Measurements from ENCODE around the gene NCCRP1. TPM values are rescaled to one million over a fixed set of nuclear protein-coding genes. Genes with fewer than 3 reads are reported as not detected.

Gene NCCRP1
- total and polyA plus RNA-seq, 2 donors (not counting 3 experiments of a cell fraction or from before 2014, with no cell fraction given): 0.06 TPM; not detected in 1

DNA sequence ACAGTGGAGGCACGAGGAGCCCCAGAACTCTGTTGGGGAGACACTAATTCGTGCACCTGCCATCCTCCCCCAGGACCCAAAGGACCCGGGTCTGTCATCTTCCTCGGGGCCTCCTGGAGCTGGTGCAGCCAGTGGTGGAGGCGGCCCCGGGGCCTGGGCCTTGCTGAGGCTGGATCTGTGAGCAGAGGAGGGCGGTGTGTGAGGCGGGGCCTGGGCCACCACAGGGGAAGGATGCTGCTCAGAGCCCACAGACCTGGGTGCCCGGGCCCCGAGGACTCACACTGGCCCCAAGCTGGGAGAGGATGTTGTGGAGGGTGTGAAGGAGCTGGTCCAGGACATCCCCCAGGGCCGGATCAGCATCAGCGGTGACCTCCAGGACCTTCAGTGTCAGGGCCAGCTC is 39.8 kb downstream of the NCCRP1 start:
- H3K4me2 ChIP-seq (ENCODE audit: insufficient read depth, low read length): no peak overlapping the region
- H3K9me3 ChIP-seq (replicated peaks; ENCODE audit: control insufficient read depth, insufficient read depth, low read length): no peaks in the 10 kb centered on the region
- no peak overlapping the region for H3K9ac ChIP-seq (replicated peaks; ENCODE audit: extremely low read depth, insufficient read depth, low read length)
- H3K4me1 ChIP-seq (ENCODE audit: control insufficient read depth, extremely low read depth, insufficient read depth, low read length): no peaks in the 10 kb centered on the region
- no peak overlapping the region for H3K4me3 ChIP-seq (replicated peaks in 1 of 3; ENCODE audit: insufficient read depth in 1 of 3, low read depth in 1 of 3, low read length in 3 of 3)
- H4K20me1 ChIP-seq (replicated peaks; ENCODE audit: control insufficient read depth, extremely low read depth, insufficient read depth, low read length): no peaks in the 10 kb centered on the region
- BruUV-seq (replicated peaks): no TSS peak
- ChIA-PET CTCF (interaction anchor here (0.7 kb wide), 1 partner anchor 16 kb away, joined by 3 read pairs; no protein-coding TSS in a partner anchor), POLR2A (no interaction called here)
- FAIRE-seq (no peak), DNase-seq (ENCODE audit: low read depth, low spot score) (no peak)
- H3K27me3 ChIP-seq (ENCODE audit: control insufficient read depth in 2 of 2, insufficient read depth in 2 of 2, low read length in 2 of 2): no peaks in the 10 kb centered on the region
- no peaks in the 10 kb centered on the region for H3K79me2 ChIP-seq (ENCODE audit: control insufficient read depth, insufficient read depth, low read length)
- dilution Hi-C loops (cut with MboI; ENCODE audit: extremely low pct_ligation_motif_present, low sequenced_read_pairs) (no loop called here), intact Hi-C loops (cut with micrococcal nuclease) (no loop called here)
- no peaks in the 10 kb centered on the region for H3K9me1 ChIP-seq (replicated peaks; ENCODE audit: control insufficient read depth, extremely low read depth, insufficient read depth, low read length)
- H3K27ac ChIP-seq (ENCODE audit: insufficient read depth, low read depth, low read length): no peak overlapping the region
- TF ChIP-seq POLR2A (IDR thresholded peaks at IDR 0.05; ENCODE audit: low read depth, low read length) (no peak), FOS (IDR thresholded peaks at IDR 0.05; ENCODE audit: borderline replicate concordance, insufficient read depth, low read length) (no peak), MYC (IDR thresholded peaks at IDR 0.05; ENCODE audit: low read depth, low read length) (no peak), JUN (IDR thresholded peaks at IDR 0.05; ENCODE audit: borderline replicate concordance, insufficient read depth, insufficient read length, low read depth) (no peak), GATA2 (IDR thresholded peaks at IDR 0.05; ENCODE audit: insufficient read depth, insufficient read length, low read depth, low read length) (no peak), EZH2 (IDR thresholded peaks at IDR 0.05; ENCODE audit: borderline replicate concordance, low read depth, low read length, severe bottlenecking) (no peak), POLR2AphosphoS5 (IDR thresholded peaks at IDR 0.05; ENCODE audit: insufficient read depth, low read depth, low read length) (no peak)
- TF ChIP-seq, protein P1, sequence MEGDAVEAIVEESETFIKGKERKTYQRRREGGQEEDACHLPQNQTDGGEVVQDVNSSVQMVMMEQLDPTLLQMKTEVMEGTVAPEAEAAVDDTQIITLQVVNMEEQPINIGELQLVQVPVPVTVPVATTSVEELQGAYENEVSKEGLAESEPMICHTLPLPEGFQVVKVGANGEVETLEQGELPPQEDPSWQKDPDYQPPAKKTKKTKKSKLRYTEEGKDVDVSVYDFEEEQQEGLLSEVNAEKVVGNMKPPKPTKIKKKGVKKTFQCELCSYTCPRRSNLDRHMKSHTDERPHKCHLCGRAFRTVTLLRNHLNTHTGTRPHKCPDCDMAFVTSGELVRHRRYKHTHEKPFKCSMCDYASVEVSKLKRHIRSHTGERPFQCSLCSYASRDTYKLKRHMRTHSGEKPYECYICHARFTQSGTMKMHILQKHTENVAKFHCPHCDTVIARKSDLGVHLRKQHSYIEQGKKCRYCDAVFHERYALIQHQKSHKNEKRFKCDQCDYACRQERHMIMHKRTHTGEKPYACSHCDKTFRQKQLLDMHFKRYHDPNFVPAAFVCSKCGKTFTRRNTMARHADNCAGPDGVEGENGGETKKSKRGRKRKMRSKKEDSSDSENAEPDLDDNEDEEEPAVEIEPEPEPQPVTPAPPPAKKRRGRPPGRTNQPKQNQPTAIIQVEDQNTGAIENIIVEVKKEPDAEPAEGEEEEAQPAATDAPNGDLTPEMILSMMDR (IDR thresholded peaks at IDR 0.05; ENCODE audit: extremely low read depth in 1 of 2, insufficient read depth in 1 of 2, low read depth in 1 of 2, low read length in 2 of 2): no peak
- TF ChIP-seq, protein P2, sequence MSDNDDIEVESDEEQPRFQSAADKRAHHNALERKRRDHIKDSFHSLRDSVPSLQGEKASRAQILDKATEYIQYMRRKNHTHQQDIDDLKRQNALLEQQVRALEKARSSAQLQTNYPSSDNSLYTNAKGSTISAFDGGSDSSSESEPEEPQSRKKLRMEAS (IDR thresholded peaks at IDR 0.05; ENCODE audit: insufficient read depth, insufficient read length): no peak
- no peaks in the 10 kb centered on the region for H3K36me3 ChIP-seq (ENCODE audit: control insufficient read depth in 2 of 2, extremely low read depth in 1 of 2, insufficient read depth in 2 of 2, low read length in 2 of 2)
- H2AFZ ChIP-seq (ENCODE audit: low read depth, low read length): no peak overlapping the region
